GM18520 (cell line): ENCODE measurements around the gene HDAC6.
"Not testable (repeated sequence)": the region's sequence is repeated elsewhere in the genome, so short reads cannot be mapped to it uniquely, and the experiment has no call there.

Experiments used
- ATAC-seq: cut with Tn5 transposase; IDR thresholded peaks from one replicate; pipeline ENCODE4 v1.9.1; 2021; ENCODE audit not compliant: unreplicated experiment

The HDAC6 gene

DNA sequence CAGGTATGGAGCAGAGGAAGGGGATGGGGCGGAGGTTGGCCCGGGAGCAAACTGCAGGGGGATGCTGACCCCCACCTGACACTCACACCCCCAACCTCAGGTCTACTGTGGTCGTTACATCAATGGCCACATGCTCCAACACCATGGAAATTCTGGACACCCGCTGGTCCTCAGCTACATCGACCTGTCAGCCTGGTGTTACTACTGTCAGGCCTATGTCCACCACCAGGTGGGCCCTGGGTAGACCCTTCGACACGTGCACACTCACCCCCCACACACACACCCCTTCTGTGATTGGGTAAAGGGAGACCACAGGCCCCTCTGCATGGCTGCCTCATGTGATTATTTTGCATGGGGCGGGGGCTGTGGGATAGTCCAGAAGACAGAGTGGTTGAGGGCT lies 22.2 kb downstream of the HDAC6 start:
- ATAC-seq: no peak

DNA sequence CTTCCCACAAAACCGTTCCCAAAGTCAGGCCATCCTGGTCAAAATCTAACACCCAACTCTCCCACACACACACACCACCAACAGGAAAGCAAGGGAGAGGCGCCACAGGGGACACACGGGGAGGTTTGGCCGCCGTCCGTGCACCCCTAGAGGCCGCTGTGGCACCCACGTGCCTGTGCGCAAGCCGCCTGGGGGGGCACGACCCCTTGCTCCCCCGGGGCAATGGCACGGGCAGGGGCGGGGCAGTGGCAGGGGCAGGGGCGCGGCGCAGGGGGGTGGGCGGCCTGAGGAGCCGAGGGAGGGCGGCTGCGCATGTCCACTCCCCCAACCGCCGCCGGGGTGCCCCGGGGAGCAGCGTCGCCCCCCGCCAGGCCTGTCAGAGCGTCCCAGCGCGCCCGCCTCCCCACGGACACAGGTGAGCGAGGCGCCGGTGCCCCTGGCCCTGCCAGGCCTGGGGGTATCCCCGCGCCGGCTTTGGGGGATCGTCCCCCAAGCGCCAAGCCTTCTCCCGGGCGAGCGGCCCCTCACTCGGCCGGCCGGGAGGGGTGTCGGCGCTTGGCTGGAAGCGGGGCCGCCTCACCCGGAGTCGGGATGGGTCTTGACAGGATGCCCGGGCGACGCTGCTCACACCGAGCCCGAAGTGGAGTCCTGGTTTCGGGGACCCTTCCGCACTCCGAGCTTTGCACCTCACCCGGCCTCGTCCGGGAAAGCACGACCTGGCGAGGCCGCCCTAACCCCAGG lies 24.4 kb downstream of the HDAC6 start, which contains the start of gene ERAS:
TSS of gene ERAS (plus strand) at position 379 of the 741 bp plus-strand sequence. CDS start 2,611 bp downstream, outside the sequence.
- no peak for ATAC-seq

DNA sequence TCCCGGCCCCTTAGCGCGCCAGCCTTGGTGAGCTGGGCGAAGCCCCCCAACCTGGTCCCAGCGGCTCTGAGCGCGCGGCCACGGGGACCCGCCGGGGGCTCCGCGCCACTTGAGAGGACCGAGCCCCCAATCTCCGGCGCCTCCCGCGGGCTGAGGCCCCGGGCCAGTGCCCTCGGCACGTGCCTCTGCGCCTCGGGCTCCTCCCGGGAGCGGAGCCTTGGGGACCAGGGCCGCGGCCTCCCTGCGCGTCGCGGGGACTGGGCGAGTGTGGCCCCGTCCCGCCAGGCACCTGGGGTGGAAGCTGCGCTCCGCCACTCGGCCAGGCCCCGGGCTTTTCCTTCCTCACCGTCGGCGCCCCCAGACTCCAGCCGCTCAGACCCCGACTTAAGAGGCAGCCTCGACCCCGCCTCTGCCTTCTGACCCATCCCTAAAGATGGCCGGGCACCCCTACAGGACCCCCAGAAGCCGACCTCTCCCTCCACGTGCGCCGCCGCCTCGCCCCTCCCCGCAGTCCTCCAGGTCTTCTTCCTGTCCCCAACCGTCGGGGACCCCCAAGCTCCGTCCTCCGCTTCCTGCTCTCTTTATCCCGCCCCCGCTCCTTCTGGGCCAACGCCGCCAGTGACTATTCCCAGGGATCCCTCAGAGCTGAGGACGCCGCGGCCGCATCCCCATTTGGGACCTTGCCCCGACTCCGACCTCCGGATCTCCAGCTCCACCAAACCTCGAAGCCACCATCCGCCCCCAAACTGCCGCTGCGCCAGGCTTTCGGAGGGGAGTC lies 25.2 kb downstream of the HDAC6 start:
- no peak for ATAC-seq

DNA sequence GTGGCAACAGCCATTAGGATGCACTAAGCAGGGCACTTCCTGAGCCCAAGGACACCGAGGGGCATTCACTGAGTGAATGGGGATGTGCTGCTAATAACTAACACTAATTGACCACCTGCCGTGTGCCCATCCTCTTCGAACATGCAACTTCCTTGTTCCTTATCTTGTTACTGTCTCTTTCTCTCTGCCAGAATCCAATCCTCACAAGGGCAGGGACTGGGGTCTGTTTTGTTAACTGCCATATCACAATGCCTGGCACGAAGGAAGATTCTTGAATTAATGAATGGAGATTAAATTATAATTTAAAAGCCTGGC lies 25.7 kb downstream of the HDAC6 start:
- ATAC-seq: no peak

DNA sequence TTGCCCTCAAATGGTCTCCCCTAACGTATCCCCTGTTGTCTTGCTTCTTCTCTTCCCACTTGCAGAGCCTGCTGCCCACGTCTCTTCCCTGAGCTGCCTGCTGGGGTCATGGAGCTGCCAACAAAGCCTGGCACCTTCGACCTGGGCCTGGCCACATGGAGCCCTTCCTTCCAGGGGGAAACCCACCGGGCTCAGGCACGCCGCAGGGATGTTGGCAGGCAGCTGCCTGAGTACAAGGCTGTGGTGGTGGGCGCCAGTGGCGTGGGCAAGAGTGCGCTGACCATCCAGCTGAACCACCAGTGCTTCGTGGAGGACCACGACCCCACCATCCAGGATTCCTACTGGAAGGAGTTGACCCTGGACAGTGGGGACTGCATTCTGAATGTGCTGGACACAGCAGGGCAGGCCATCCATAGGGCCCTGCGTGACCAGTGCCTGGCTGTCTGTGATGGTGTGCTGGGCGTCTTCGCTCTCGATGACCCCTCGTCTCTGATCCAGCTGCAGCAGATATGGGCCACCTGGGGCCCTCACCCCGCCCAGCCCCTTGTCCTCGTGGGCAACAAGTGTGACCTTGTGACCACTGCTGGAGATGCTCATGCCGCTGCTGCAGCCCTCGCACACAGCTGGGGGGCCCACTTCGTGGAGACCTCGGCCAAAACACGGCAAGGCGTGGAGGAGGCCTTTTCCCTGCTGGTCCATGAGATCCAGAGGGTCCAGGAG lies 27.3 kb downstream of the HDAC6 start:
- no peak for ATAC-seq

DNA sequence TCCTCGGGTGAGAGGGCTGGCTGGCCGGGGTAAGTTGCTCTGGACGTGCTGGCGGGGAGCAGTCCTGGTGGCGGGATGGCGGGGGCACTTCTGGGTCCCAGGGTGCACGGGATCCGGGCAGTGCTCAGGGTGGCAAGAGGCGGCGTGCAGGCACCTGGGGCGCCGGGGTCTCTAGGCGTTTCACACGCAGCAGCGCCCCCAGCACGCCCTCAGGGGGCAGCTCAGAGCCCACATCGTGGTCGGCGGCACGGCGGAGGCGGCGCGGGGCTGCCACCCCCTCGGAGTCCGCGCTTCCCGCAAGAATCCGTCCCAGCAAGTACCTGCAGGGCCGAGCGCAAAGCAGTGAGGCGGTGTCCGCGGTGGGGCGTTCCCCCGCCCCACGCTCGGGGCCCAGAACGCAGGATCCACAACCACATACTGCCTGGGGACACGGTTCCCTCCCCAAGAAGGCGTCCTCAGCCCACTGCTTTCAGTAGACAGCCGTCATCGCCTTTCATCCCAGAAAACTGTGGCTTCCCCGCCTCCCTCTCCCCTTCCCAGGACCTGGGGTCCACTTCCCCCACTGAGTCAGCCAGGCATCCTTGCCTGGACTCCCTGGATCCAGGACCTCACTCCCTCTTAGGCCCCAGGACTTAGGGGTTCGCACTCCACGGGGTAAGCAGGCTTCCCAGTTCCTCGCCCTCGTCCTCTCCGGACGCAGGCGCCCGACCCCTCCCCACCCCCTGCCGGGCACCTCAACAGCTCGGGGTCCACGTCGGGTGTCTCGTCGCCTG lies 29.5 kb downstream of the HDAC6 start:
- no peak for ATAC-seq

DNA sequence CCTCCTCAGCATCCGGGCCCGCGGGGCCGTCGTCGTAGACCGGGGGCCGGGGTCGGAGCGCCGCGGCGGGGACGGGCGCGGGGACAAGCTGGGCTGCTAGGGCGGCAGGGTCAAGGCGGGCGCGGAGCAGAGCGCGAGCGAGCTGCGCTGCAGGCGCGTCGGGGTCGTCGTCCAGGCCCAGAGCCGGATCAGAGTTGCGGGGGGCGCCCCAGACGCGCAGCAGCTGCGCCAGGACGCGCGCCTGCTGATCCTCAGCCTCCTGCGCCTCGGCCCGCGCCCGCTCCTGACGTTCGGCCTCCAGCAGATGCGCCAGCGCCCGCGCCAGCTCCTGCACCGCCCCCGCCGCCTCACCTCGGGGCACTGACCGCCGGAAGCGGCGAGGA lies 30.0 kb downstream of the HDAC6 start:
- no peak for ATAC-seq

DNA sequence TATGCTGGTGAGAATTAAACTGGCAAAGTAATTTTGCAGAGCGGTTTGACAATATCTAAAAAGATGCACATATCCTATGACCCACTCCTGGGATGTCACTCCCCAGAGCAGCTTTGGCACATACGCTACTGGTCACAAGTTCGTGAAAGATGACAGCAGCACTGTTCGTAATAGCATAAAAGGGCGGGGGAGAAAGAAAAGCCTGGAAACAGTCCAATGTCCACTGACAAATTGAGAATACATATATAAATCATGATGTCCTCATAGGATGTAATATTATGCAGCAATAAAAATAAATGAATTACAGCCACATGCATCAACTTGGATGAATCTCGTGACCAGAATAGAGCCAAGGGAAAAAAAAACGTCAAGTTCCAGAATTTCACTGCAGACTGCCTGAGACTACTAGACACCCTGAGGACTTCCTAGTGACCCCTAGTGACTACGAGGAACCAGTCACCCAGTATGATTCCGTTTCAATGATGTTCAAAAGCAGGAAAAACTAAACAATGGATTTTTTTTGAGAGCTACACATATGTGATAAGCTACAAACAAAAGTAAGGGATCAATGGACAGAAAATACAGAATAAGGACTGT lies 31.8 kb downstream of the HDAC6 start:
- ATAC-seq: no peak

DNA sequence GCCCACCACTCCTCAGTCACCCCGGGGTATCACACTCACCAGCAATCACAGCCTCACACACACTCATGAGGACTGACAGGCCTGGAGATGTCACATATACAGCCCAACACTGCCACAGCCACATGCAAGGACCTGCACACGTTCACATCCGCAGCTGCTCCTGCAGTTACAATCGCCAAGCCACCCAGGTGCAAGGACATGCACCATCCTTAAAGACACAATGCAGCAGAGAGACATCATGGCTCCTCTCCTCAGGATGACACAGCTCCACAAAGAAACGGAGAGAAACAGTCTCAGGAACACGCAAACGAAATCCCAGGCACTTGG lies 32.5 kb downstream of the HDAC6 start:
- no peak for ATAC-seq

DNA sequence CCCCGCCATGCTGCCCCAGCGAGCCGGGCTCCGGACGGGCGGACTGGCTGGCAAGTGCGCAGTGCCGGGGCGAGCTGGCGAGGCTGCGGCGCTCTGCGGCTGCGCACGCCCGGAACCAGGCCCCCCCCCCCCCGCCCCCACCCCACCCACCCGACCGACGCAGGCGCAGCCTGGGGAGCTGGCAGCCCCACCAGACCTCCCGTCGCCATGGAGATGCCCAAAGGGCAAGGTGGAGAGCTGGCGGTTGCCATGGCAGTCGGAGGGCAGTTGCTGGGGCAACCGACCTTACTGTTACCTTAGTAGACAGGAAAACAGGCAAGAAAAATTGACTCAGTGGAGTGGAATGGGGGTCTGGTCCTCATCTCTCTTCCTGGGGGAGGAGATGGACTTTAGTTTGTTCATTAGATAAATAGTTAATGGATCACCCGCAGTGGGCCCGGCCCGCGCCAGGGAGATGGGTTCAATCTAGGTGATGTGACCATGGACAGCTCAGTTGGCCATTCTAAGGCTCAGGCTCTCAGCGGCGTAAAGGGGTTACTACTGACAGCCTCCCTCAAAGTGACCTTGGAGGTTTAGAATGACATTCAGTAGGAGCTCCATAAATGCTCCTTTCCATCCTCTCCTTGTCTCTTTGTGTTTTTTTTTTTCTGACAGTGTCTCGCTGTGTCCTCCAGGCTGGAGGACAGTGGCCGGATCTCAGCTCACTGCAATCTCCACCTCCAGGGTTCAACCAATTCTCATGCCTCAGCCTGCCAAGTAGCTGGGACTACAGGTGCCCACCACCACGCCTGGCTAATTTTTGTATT lies 33.9 kb downstream of the HDAC6 start, which contains the start of gene PCSK1N:
TSS of gene PCSK1N (minus strand) at position 87 of the 806 bp plus-strand sequence. CDS start at position 9, 78 bp downstream.
- ATAC-seq: no peak

DNA sequence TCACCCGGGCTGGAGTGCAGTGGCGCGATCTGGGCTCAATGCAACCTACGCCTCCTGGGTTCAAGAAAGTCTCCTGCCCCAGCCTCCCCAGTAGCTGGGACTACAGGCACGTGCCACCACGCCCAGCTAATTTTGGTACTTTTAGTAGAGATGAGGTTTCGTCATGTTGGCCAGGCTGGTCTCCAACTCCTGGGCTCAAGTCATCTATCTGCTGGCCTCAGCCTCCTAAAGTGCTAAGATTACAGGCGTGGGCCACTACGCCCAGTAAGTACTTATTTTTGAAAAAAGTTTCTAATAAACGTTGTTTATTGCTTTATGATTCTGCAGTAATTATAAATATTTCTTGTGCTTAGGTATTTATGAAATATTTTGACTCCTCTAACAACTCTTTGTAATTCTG lies 37.8 kb downstream of the HDAC6 start:
- no peak for ATAC-seq

DNA sequence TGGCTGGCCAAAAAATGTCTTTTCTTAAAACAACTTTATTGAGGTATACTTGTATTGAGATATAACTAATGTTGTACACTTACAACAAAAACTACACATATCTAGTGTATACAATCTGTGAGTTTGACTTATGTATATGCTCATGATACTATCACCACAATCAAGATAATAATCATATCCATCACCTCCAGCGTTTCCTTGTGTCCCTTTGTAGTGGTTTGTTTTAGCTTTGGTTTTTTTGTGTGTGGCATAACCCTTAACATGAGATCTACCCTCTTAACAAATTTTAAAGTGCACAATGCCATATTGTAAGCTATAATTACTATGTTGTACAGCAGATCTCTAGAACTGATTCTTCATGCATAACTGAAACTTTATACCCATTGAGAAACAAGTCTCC lies 47.0 kb downstream of the HDAC6 start:
- no peak for ATAC-seq

DNA sequence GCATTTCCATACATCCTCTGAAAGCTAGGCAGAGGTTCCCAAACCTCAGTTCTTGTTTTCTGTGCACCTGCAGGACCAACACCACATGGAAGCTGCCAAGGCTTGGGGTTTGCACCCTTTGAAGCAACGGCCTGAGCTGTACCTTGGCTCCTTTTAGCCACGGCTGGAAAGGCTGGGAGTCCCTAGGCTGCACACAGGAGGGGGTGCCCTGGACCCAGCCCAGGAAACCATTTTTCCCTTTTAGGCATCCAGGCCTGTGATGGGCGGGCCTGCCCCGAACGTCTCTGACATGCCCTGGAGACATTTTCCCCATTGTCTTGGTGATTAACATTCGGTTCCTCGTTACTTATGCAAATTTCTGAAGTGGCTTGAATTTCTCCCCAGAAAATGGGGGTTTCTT lies 51.0 kb downstream of the HDAC6 start:
- ATAC-seq: no peak

DNA sequence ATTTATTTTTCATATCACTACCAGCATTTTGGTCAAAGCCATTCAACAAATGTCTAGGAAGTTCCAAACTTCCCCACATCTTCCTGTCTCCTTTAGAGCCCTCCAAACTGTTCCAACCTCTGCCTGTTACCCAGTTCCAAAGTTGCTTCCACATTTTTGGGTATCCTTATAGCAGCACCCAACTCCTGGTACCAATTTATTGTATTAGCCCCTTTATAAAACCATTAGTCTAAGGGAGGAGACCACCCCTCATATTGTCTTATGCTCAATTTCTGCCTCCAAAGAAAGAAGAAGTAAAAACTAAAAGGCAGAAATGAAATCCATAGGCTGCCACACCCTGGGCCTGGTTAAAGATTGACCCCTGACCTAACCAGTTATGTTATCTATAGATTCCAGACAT lies 51.6 kb downstream of the HDAC6 start:
- not testable (repeated sequence) for ATAC-seq

DNA sequence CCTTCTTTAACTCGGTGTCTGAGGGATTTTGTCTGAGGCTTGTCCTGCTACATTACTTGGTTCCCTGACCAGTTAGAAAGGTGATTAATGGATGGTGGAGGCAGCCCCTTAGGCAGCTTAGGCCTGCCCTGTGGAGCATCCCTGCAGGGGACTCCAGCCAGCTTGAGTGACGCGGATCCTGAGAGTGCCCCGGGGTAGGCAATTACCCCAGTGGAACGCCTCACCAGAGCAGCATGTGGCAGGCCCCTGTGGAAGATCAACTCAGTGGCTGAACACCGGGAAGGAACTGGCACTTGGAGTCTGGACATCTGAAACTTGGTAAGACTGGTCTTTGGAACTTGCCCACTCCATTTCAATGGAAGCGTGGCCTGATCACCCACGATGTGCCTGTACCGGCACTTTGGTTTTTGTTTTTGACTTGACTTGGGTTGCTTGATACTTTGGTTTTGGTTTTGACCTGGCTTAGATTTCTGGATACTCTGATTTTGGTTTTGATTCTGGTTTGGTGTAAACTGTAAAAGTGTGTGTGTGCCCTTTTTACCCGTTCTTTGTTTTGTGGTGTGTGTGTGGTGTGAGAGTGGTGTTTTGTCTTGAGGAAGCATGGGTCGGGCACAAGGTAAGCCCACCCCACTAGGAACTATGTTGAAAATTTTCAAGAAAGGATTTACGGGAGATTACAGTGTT lies 52.4 kb downstream of the HDAC6 start:
- not testable (repeated sequence) for ATAC-seq

DNA sequence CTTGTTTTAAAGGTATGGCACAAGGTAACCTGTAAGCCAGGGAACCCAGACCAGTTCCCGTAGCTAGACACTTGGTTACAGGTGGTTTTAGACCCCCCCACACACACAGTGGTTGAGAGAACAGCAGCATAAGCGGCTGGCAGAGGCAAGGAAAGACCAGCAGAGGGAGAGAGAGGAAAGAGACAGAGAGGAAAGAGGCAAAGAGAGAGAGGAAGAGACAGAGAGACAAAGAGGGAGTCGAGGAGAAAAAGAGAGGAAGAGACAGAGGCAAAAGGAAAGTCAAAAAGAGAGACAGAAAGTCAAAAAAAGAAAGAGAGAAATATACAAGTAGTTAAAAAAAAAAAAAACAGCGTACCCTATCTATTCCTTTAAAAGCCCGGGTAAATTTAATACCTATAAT lies 53.0 kb downstream of the HDAC6 start:
- no peak for ATAC-seq

DNA sequence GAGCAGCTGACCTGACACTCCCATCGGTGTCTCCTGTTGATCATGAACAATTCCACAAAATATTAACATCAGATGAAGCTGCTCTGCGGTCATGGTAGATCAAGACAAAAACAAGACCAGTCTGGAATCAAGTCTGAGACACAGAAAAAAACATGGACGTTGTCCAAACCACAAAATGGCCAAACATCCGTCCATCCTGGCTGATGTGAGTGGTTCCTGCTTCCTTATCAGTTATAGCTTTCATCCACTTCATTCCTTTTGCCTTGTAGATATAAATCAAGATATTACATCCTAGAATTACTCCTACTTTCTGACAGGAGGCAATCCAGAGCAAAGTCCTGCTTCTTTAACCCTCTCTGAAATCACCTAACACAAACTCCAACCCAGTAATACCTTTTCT lies 62.3 kb downstream of the HDAC6 start:
- ATAC-seq: no peak

DNA sequence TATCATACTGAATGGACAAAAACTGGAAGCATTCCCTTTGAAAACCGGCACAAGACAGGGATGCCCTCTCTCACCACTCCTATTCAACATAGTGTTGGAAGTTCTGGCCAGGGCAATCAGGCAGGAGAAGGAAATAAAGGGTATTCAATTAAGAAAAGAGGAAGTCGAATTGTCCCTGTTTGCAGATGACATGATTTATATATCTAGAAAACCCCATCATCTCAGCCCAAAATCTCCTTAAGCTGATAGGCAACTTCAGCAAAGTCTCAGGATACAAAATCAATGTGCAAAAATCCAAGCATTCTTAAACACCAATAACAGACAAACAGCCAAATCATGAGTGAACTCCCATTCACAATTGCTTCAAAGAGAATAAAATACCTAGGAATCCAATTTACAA lies 70.2 kb downstream of the HDAC6 start:
- ATAC-seq: not testable (repeated sequence)
